ENCODE measurements around the gene MYL3. TPM values are rescaled to one million over a fixed set of nuclear protein-coding genes. Genes with fewer than 3 reads are reported as not detected.

MYL3 gene
- polyA plus RNA-seq, 1 of the 3 experiments (the other 2 are of a cell fraction): not detected

DNA sequence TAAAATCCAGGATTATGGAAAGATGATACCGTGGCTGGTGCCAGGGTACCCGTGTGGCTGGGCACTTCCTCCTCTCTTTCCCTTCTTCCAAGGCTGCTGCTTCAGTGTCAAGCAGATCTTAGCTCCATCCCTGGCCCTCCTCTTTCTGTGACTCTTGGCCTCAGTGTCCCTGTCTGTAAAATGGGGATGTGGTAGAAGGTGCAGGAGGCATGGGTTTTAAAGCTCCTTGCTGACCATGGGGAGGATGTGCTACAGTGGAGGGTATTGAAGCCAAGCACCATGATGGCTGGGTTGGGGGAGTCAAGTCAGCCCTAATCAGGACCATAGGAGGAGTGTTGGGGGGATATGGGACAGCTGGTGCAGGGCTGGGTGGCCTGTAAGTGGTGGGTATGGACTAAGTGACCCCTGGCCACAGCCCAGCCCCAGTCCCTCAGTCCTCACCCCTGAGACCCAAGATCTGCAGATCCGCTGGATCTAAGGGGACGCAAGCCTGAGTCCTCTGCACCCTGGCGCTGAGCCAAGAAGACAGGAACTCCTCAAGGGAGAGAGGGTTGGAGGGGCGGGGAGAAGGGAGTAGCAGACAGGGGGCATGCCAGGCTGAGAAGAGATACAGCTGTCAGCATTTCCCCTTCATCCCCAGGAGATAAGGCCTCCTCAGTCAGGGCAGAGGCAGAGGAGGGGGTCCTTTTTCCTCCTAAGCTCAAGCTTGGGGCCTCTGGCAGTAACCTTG is 26.3 kb upstream of the MYL3 start:
- Histone ChIP-seq H3K9me2 (no peaks in the 10 kb centered on the region), H3K4me2 (no peak overlapping the region), H3F3A (replicated peaks; ENCODE audit: insufficient read depth) (peaks cover 7% of the 10 kb centered on the region), H3K9me3 (no peaks in the 10 kb centered on the region), H2AFZ (ENCODE audit: low read depth) (no peak overlapping the region), H3K9ac (no peak overlapping the region), H3K79me2 (ENCODE audit: insufficient read depth) (no peaks in the 10 kb centered on the region), H3K4me1 (ENCODE audit: control insufficient read depth in 1 of 2, insufficient read depth in 2 of 2, low read depth in 1 of 2, low read length in 1 of 2) (peaks cover 0 to 14% of the 10 kb centered on the region in 2 experiments; a peak in 1 of 4 replicates), H4K20me1 (ENCODE audit: insufficient read depth) (no peaks in the 10 kb centered on the region), H3K27ac (ENCODE audit: low read depth in 2 of 2, low read length in 1 of 2) (no peak overlapping the region), H3K36me3 (replicated peaks in 1 of 2; ENCODE audit: control insufficient read depth in 1 of 2, insufficient read depth in 2 of 2, low read length in 1 of 2) (no peaks in the 10 kb centered on the region), H3K4me3 (ENCODE audit: low read depth in 2 of 2, low read length in 1 of 2) (no peak overlapping the region), H3K27me3 (ENCODE audit: insufficient read depth) (no peaks in the 10 kb centered on the region; the same call in 1 of the 2 replicates)
- no peak for DNase-seq
- ChIA-PET POLR2A (no interaction called here), CTCF (interaction anchor here (0.6 to 31.0 kb wide), 6 partner anchors 9 to 401 kb away, joined by 3 to 480 read pairs (median 4); partner anchors contain the start of gene PTH1R)
- TF ChIP-seq, protein P1, sequence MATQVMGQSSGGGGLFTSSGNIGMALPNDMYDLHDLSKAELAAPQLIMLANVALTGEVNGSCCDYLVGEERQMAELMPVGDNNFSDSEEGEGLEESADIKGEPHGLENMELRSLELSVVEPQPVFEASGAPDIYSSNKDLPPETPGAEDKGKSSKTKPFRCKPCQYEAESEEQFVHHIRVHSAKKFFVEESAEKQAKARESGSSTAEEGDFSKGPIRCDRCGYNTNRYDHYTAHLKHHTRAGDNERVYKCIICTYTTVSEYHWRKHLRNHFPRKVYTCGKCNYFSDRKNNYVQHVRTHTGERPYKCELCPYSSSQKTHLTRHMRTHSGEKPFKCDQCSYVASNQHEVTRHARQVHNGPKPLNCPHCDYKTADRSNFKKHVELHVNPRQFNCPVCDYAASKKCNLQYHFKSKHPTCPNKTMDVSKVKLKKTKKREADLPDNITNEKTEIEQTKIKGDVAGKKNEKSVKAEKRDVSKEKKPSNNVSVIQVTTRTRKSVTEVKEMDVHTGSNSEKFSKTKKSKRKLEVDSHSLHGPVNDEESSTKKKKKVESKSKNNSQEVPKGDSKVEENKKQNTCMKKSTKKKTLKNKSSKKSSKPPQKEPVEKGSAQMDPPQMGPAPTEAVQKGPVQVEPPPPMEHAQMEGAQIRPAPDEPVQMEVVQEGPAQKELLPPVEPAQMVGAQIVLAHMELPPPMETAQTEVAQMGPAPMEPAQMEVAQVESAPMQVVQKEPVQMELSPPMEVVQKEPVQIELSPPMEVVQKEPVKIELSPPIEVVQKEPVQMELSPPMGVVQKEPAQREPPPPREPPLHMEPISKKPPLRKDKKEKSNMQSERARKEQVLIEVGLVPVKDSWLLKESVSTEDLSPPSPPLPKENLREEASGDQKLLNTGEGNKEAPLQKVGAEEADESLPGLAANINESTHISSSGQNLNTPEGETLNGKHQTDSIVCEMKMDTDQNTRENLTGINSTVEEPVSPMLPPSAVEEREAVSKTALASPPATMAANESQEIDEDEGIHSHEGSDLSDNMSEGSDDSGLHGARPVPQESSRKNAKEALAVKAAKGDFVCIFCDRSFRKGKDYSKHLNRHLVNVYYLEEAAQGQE (IDR thresholded peaks at IDR 0.05; ENCODE audit: low read depth, low read length): no peak
- TF ChIP-seq YY1 (IDR thresholded peaks at IDR 0.05; ENCODE audit: low read depth): no peak
- TF ChIP-seq EP300 (IDR thresholded peaks at IDR 0.05; ENCODE audit: borderline replicate concordance in 1 of 2, low read depth in 1 of 2, low read length in 1 of 2): no peak
- no peak for TF ChIP-seq EZH2phosphoT487 (IDR thresholded peaks at IDR 0.05; ENCODE audit: borderline replicate concordance, low read depth)
- no peak for TF ChIP-seq POLR2AphosphoS5 (IDR thresholded peaks at IDR 0.05; ENCODE audit: low read depth, low read length)
- TF ChIP-seq, protein P2, sequence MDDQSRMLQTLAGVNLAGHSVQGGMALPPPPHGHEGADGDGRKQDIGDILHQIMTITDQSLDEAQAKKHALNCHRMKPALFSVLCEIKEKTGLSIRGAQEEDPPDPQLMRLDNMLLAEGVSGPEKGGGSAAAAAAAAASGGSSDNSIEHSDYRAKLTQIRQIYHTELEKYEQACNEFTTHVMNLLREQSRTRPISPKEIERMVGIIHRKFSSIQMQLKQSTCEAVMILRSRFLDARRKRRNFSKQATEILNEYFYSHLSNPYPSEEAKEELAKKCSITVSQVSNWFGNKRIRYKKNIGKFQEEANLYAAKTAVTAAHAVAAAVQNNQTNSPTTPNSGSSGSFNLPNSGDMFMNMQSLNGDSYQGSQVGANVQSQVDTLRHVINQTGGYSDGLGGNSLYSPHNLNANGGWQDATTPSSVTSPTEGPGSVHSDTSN (IDR thresholded peaks at IDR 0.05): no peak
- TF ChIP-seq NFIC (IDR thresholded peaks at IDR 0.05; ENCODE audit: borderline replicate concordance): no peak
- TF ChIP-seq SMC3 (IDR thresholded peaks at IDR 0.05; ENCODE audit: low read depth, low read length): no peak
- TF ChIP-seq MXI1 (IDR thresholded peaks at IDR 0.05; ENCODE audit: low read depth, low read length): no peak
- no peak for TF ChIP-seq GABPA (IDR thresholded peaks at IDR 0.05; ENCODE audit: low read depth)
- TF ChIP-seq RXRA (IDR thresholded peaks at IDR 0.05; ENCODE audit: borderline replicate concordance, low read depth): no peak
- no peak for TF ChIP-seq FOSL2 (IDR thresholded peaks at IDR 0.05; ENCODE audit: borderline replicate concordance, low read depth)
- TF ChIP-seq CHD2 (IDR thresholded peaks at IDR 0.05; ENCODE audit: low read length, partially characterized antibody): no peak
- no peak for TF ChIP-seq USF2 (IDR thresholded peaks at IDR 0.05; ENCODE audit: borderline replicate concordance, low read depth, low read length)
- WGBS (ENCODE audit: low lambda C conversion rate): 66% methylated on average over 5 of the region's 6 CpGs

Data from SK-N-SH (cell line).